GM18526 (cell line): Measurements from ENCODE around the gene EFNB1.

Experiments
- POLR2A ChIP-seq: IDR thresholded peaks from 3 replicates; pipeline ENCODE4 v1.6.1; 2011; ENCODE audit not compliant: insufficient read length; ENCODE audit errors: extremely low read depth

The EFNB1 gene

GRCh38 chrX:68835104-68835442 is 6.3 kb downstream of the EFNB1 start:
- TF ChIP-seq POLR2A, result no peak

- no peak for TF ChIP-seq POLR2A
These were observed 6.6 kb downstream of the EFNB1 start for GRCh38 chrX:68835468-68835867.

- TF ChIP-seq POLR2A, result no peak
These were observed 8.3 kb downstream of the EFNB1 start for GRCh38 chrX:68837119-68837518.

GRCh38 chrX:68838571-68838910 is 9.7 kb downstream of the EFNB1 start:
- TF ChIP-seq POLR2A, result no peak

GRCh38 chrX:68839771-68840170 is 10.9 kb downstream of the EFNB1 start:
- TF ChIP-seq POLR2A, result no peak

GRCh38 chrX:68840256-68840655 is 11.4 kb downstream of the EFNB1 start:
- no peak for TF ChIP-seq POLR2A

GRCh38 chrX:68841251-68842049 is 12.6 kb downstream of the EFNB1 start:
- TF ChIP-seq POLR2A, result no peak

GRCh38 chrX:68842351-68842750 is 13.5 kb downstream of the EFNB1 start:
- no peak for TF ChIP-seq POLR2A

GRCh38 chrX:68842781-68843581 is 14.2 kb downstream of the EFNB1 start:
- no peak for TF ChIP-seq POLR2A

- no peak for TF ChIP-seq POLR2A
These were observed 15.2 kb downstream of the EFNB1 start for GRCh38 chrX:68843992-68844391.

- no peak for TF ChIP-seq POLR2A
These were observed 15.8 kb downstream of the EFNB1 start for GRCh38 chrX:68844581-68844980.

- TF ChIP-seq POLR2A, result no peak
These were observed 17.7 kb downstream of the EFNB1 start for GRCh38 chrX:68846536-68846935.

GRCh38 chrX:68847172-68847571 is 18.4 kb downstream of the EFNB1 start:
- no peak for TF ChIP-seq POLR2A

- no peak for TF ChIP-seq POLR2A
These were observed 19.5 kb downstream of the EFNB1 start for GRCh38 chrX:68848189-68848940.

GRCh38 chrX:68851082-68851481 is 22.3 kb downstream of the EFNB1 start:
- TF ChIP-seq POLR2A, result no peak

GRCh38 chrX:68852046-68852445 is 23.2 kb downstream of the EFNB1 start:
- no peak for TF ChIP-seq POLR2A
